GM12878 (cell line): ENCODE results near the gene KIZ.

Experiments
- CHD2 ChIP-seq: IDR thresholded peaks from 2 replicates; pipeline ENCODE4 v1.6.1; 2011; ENCODE audit warnings: low read depth, low read length, improper control_type of control experiment, borderline replicate concordance
- CREM ChIP-seq: IDR thresholded peaks from 2 replicates; pipeline ENCODE4 v1.6.1; 2014; ENCODE audit warnings: antibody characterized with exemption, low read depth
- ETV6 ChIP-seq, 2 experiments: fragments of 450-650 bp in 1 of 2; IDR thresholded peaks in 1 of 2; conservative IDR thresholded peaks in 1 of 2; 2 replicates each; pipeline ENCODE4 v1.6.1; 2014; ENCODE audit warnings: antibody characterized with exemption in 1 of 2, borderline replicate concordance in 1 of 2, low read depth in 1 of 2, mild to moderate bottlenecking in 1 of 2, moderate library complexity in 1 of 2
- EZH2 ChIP-seq: IDR thresholded peaks from 2 replicates; pipeline ENCODE4 v1.6.1; 2012; ENCODE audit warnings: low read depth, mild to moderate bottlenecking, control low read depth, inconsistent platforms, low read length, borderline replicate concordance; ENCODE audit not compliant: control insufficient read depth
- GATAD2B ChIP-seq: fragments of 450-650 bp; conservative IDR thresholded peaks from 2 replicates; pipeline ENCODE4 v1.6.1; 2017; ENCODE audit warnings: low read depth, mild to moderate bottlenecking, moderate library complexity
- POLR2A ChIP-seq: IDR thresholded peaks from 2 replicates; pipeline ENCODE4 v1.6.1; 2011; ENCODE audit warnings: low read depth, mild to moderate bottlenecking, low read length
- SIX5 ChIP-seq: IDR thresholded peaks from 2 replicates; pipeline ENCODE4 v1.6.1; 2011; ENCODE audit warnings: mild to moderate bottlenecking, low read depth, low read length, moderate library complexity; ENCODE audit not compliant: severe bottlenecking
- SRF ChIP-seq, 2 experiments: IDR thresholded peaks; 2 replicates each; pipeline ENCODE4 v1.6.1; 2011; ENCODE audit warnings: low read depth in 2 of 2, low read length in 2 of 2, mild to moderate bottlenecking in 1 of 2, moderate library complexity in 1 of 2
- TAF1 ChIP-seq: IDR thresholded peaks from 2 replicates; pipeline ENCODE4 v1.6.1; 2011; ENCODE audit warnings: mild to moderate bottlenecking, low read depth, low read length, borderline replicate concordance
- TARDBP ChIP-seq: IDR thresholded peaks from 2 replicates; pipeline ENCODE4 v1.6.1; 2016; ENCODE audit warnings: borderline replicate concordance
- TF ChIP-seq, protein P1 (sequence below): fragments of 450-650 bp; IDR thresholded peaks from 2 replicates; pipeline ENCODE4 v1.6.1; 2018; ENCODE audit warnings: borderline replicate concordance, mild to moderate bottlenecking; ENCODE audit not compliant: partially characterized antibody
- TF ChIP-seq, protein P2 (sequence below): IDR thresholded peaks from 2 replicates; pipeline ENCODE4 v1.6.1; 2012; ENCODE audit warnings: mild to moderate bottlenecking, low read depth, low read length
- TF ChIP-seq, protein P3 (sequence below): IDR thresholded peaks from 2 replicates; pipeline ENCODE4 v1.6.1; 2012; ENCODE audit warnings: low read depth, low read length, improper control_type of control experiment

DNA sequence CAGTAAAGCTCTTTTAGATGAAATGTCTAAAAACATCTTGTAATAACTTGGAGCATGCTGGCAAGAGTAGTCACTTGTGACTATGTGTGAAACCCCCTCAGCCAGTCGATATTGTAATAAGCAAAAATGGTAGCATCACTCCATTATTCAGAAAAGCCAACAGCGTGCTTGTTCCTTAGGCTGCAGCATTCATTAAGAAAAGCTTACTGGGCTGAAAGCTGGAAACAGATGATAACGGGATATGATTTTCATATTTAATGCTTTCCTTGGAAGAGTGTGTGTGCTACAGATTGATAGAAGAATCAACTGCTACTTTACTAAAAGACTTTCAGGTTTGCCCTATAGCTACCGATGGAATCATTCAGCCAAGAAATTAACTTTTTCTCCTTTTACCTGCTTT is 20.3 kb downstream of the KIZ start:
- TF ChIP-seq, protein P1, sequence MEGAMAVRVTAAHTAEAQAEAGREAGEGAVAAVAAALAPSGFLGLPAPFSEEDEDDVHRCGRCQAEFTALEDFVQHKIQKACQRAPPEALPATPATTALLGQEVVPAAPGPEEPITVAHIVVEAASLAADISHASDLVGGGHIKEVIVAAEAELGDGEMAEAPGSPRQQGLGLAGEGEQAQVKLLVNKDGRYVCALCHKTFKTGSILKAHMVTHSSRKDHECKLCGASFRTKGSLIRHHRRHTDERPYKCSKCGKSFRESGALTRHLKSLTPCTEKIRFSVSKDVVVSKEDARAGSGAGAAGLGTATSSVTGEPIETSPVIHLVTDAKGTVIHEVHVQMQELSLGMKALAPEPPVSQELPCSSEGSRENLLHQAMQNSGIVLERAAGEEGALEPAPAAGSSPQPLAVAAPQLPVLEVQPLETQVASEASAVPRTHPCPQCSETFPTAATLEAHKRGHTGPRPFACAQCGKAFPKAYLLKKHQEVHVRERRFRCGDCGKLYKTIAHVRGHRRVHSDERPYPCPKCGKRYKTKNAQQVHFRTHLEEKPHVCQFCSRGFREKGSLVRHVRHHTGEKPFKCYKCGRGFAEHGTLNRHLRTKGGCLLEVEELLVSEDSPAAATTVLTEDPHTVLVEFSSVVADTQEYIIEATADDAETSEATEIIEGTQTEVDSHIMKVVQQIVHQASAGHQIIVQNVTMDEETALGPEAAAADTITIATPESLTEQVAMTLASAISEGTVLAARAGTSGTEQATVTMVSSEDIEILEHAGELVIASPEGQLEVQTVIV = no peak
- no peak for TF ChIP-seq GATAD2B
- TF ChIP-seq, protein P2, sequence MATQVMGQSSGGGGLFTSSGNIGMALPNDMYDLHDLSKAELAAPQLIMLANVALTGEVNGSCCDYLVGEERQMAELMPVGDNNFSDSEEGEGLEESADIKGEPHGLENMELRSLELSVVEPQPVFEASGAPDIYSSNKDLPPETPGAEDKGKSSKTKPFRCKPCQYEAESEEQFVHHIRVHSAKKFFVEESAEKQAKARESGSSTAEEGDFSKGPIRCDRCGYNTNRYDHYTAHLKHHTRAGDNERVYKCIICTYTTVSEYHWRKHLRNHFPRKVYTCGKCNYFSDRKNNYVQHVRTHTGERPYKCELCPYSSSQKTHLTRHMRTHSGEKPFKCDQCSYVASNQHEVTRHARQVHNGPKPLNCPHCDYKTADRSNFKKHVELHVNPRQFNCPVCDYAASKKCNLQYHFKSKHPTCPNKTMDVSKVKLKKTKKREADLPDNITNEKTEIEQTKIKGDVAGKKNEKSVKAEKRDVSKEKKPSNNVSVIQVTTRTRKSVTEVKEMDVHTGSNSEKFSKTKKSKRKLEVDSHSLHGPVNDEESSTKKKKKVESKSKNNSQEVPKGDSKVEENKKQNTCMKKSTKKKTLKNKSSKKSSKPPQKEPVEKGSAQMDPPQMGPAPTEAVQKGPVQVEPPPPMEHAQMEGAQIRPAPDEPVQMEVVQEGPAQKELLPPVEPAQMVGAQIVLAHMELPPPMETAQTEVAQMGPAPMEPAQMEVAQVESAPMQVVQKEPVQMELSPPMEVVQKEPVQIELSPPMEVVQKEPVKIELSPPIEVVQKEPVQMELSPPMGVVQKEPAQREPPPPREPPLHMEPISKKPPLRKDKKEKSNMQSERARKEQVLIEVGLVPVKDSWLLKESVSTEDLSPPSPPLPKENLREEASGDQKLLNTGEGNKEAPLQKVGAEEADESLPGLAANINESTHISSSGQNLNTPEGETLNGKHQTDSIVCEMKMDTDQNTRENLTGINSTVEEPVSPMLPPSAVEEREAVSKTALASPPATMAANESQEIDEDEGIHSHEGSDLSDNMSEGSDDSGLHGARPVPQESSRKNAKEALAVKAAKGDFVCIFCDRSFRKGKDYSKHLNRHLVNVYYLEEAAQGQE = no peak
- no peak for TF ChIP-seq CHD2
- TF ChIP-seq SRF (IDR thresholded peaks at IDR 0.05; ENCODE audit: low read depth in 2 of 2, low read length in 2 of 2) = no peak
- TF ChIP-seq CREM = no peak
- TF ChIP-seq TARDBP = no peak
- no peak for TF ChIP-seq EZH2
- no peak for TF ChIP-seq ETV6 (conservative IDR thresholded peaks at IDR 0.05 in 1 of 2, IDR thresholded peaks at IDR 0.05 in 1 of 2; ENCODE audit: borderline replicate concordance in 1 of 2, low read depth in 1 of 2)
- TF ChIP-seq, protein P3, sequence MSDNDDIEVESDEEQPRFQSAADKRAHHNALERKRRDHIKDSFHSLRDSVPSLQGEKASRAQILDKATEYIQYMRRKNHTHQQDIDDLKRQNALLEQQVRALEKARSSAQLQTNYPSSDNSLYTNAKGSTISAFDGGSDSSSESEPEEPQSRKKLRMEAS = no peak
- no peak for TF ChIP-seq SIX5
- TF ChIP-seq POLR2A = no peak
- TF ChIP-seq TAF1 = no peak
